MM.1S (cell line): ENCODE data around the gene MITF.

Source experiments
- EZH2 ChIP-seq: fragments of 300-600 bp; sonication (generic); optimal IDR thresholded peaks from 2 replicates; pipeline ENCODE3; 2017; ENCODE audit warnings: low read depth, mild to moderate bottlenecking, antibody characterized with exemption, low read length, mixed read lengths
- TF ChIP-seq, protein P1 (sequence below): fragments of 300-600 bp; sonication (generic); IDR thresholded peaks from 2 replicates; pipeline ENCODE4 v1.5.1; 2016; ENCODE audit warnings: antibody characterized with exemption, low read length, mixed read lengths

GRCh38 chr3:69963643-69964042, 224.4 kb downstream of the MITF start:
- TF ChIP-seq, protein P1, sequence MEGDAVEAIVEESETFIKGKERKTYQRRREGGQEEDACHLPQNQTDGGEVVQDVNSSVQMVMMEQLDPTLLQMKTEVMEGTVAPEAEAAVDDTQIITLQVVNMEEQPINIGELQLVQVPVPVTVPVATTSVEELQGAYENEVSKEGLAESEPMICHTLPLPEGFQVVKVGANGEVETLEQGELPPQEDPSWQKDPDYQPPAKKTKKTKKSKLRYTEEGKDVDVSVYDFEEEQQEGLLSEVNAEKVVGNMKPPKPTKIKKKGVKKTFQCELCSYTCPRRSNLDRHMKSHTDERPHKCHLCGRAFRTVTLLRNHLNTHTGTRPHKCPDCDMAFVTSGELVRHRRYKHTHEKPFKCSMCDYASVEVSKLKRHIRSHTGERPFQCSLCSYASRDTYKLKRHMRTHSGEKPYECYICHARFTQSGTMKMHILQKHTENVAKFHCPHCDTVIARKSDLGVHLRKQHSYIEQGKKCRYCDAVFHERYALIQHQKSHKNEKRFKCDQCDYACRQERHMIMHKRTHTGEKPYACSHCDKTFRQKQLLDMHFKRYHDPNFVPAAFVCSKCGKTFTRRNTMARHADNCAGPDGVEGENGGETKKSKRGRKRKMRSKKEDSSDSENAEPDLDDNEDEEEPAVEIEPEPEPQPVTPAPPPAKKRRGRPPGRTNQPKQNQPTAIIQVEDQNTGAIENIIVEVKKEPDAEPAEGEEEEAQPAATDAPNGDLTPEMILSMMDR = no peak
- no peak for TF ChIP-seq EZH2
